Omental fat pad (tissue), 4 donors: ENCODE measurements around the gene CSAD. TPM values are rescaled to one million over a fixed set of nuclear protein-coding genes. Genes with fewer than 3 reads are reported as not detected.

Source experiments
- ATAC-seq: fragments of 150-250 bp; one replicate; pipeline ENCODE4 v1.9.1; 2016; ENCODE audit warnings: mild to moderate bottlenecking, moderate library complexity; ENCODE audit not compliant: low FRiP score
- DNase-seq: peaks from one replicate; pipeline ENCODE4 v3.0.0-alpha.2; 2019; ENCODE audit warnings: low spot score
- CTCF ChIP-seq, 3 donors: fragments of 450-650 bp; IDR thresholded peaks; one replicate each; pipeline ENCODE4 v1.5.1; 2016 to 2017; ENCODE audit warnings: antibody characterized with exemption in 3 of 3, mild to moderate bottlenecking in 3 of 3, moderate library complexity in 2 of 3
- total RNA-seq, 4 donors: library from RNA; depleted of rRNA; stranded (reverse); fragments of >200 nt; gene quantifications; one replicate each; pipeline ENCODE4 v1.1.0, GENCODE V29; 2016

The CSAD gene
- total RNA-seq, 4 donors from 2014 or later, result 71.1 to 118 (median 81.7) TPM

- ATAC-seq, result no peak
- no peak for TF ChIP-seq CTCF (IDR thresholded peaks at IDR 0.05)
- no peak for DNase-seq
Observed at GRCh38 chr12:53193040-53193439, 12.3 kb upstream of the CSAD start.

- no peak for TF ChIP-seq CTCF (IDR thresholded peaks at IDR 0.05)
- DNase-seq (no peak), ATAC-seq (no peak)
Observed at GRCh38 chr12:53192531-53193021, 11.9 kb upstream of the CSAD start.

GRCh38 chr12:53191885-53192530 lies 11.3 kb upstream of the CSAD start:
- DNase-seq, result no peak

GRCh38 chr12:53191096-53191884 lies 10.6 kb upstream of the CSAD start:
- ATAC-seq, result no peak
- no peak for DNase-seq
- TF ChIP-seq CTCF (IDR thresholded peaks at IDR 0.05), result no peak

More at GRCh38 chr12:53191885-53192530, 11.3 kb upstream of the CSAD start:
- TF ChIP-seq CTCF (IDR thresholded peaks at IDR 0.05), result no peak
- ATAC-seq, result no peak

- TF ChIP-seq CTCF (IDR thresholded peaks at IDR 0.05), result peak in 1 of 3 donors; percentile 53
- peak; percentile 30 for DNase-seq
- ATAC-seq, result peak; percentile 74
Observed at GRCh38 chr12:53190108-53190729, 9.5 kb upstream of the CSAD start.

- no peak for DNase-seq
- no peak for ATAC-seq
- TF ChIP-seq CTCF (IDR thresholded peaks at IDR 0.05), result no peak
Observed at GRCh38 chr12:53187145-53187899, 6.6 kb upstream of the CSAD start.
